RWPE2 (cell line): Measurements from ENCODE around the gene FAM219A.
"Not testable (repeated sequence)": the region's sequence is repeated elsewhere in the genome, so short reads cannot be mapped to it uniquely, and the experiment has no call there.

Experiments used
- ATAC-seq: fragments of 200-7000 bp; cut with Tn5 transposase; 3 replicates; pipeline ENCODE4 v1.9.1; 2021; ENCODE audit warnings: low read depth
- DNase-seq: peaks from one replicate; pipeline ENCODE4 v3.0.0-alpha.2; 2020; ENCODE audit warnings: low spot score
- H3K27ac ChIP-seq: fragments of 450-650 bp; 2 replicates; pipeline ENCODE4 v1.5.1; 2017; ENCODE audit warnings: mild to moderate bottlenecking; ENCODE audit not compliant: poor library complexity, severe bottlenecking
- H3K27me3 ChIP-seq: fragments of 250-450 bp; sonication (Bioruptor Pico); 2 replicates; pipeline ENCODE4 v1.5.1; 2021; ENCODE audit warnings: mild to moderate bottlenecking, moderate library complexity; ENCODE audit not compliant: insufficient read depth, poor library complexity, severe bottlenecking
- H3K36me3 ChIP-seq: fragments of 250-450 bp; sonication (Bioruptor Pico); 2 replicates; pipeline ENCODE4 v1.5.1; 2020; ENCODE audit warnings: low read depth, mild to moderate bottlenecking, moderate library complexity
- H3K4me1 ChIP-seq: fragments of 250-450 bp; sonication (Bioruptor Pico); 2 replicates; pipeline ENCODE4 v1.5.1; 2021; ENCODE audit warnings: mild to moderate bottlenecking, moderate library complexity; ENCODE audit not compliant: insufficient read depth, poor library complexity, severe bottlenecking
- H3K4me3 ChIP-seq: fragments of 250-450 bp; sonication (Bioruptor Pico); 2 replicates; pipeline ENCODE4 v1.5.1; 2021; ENCODE audit warnings: mild to moderate bottlenecking, moderate library complexity; ENCODE audit not compliant: severe bottlenecking
- H3K9me3 ChIP-seq: fragments of 250-450 bp; sonication (Bioruptor Pico); 2 replicates; pipeline ENCODE4 v1.5.1; 2021; ENCODE audit warnings: mild to moderate bottlenecking, moderate library complexity; ENCODE audit not compliant: severe bottlenecking
- CTCF ChIP-seq: fragments of 450-650 bp; IDR thresholded peaks from one replicate; pipeline ENCODE4 v1.5.1; 2017; ENCODE audit warnings: mild to moderate bottlenecking, moderate library complexity; ENCODE audit not compliant: poor library complexity, severe bottlenecking

The FAM219A gene

GRCh38 chr9:34366365-34366764 lies 92.0 kb downstream of the FAM219A start:
- Histone ChIP-seq H3K27me3 (no peaks in the 10 kb centered on the region), H3K27ac (no peak overlapping the region), H3K9me3 (no peaks in the 10 kb centered on the region), H3K4me1 (no peaks in the 10 kb centered on the region), H3K4me3 (no peak overlapping the region), H3K36me3 (peaks cover 6% of the 10 kb centered on the region; the same call in 1 of the 2 replicates)
- ATAC-seq = no peak
- no peak for TF ChIP-seq CTCF
- DNase-seq = no peak

- Histone ChIP-seq H3K4me3 (no peak overlapping the region), H3K27ac (no peak overlapping the region), H3K4me1 (no peaks in the 10 kb centered on the region), H3K9me3 (no peaks in the 10 kb centered on the region), H3K27me3 (no peaks in the 10 kb centered on the region), H3K36me3 (0 out of 2 replicates have a peak, but pooled peaks cover 3% of the 10 kb centered on the region)
- TF ChIP-seq CTCF = no peak
- ATAC-seq (no peak), DNase-seq (no peak)
These were observed 93.1 kb downstream of the FAM219A start for GRCh38 chr9:34365282-34365681.

GRCh38 chr9:34363619-34364351 lies 94.6 kb downstream of the FAM219A start:
- Histone ChIP-seq H3K9me3 (no peaks in the 10 kb centered on the region), H3K4me1 (no peaks in the 10 kb centered on the region), H3K36me3 (0 out of 2 replicates have a peak, but pooled peaks cover 3% of the 10 kb centered on the region), H3K27ac (no peak overlapping the region), H3K27me3 (no peaks in the 10 kb centered on the region), H3K4me3 (no peak overlapping the region)
- ATAC-seq (no peak), DNase-seq (no peak)
- TF ChIP-seq CTCF = no peak

- H3K9me3 ChIP-seq = no peaks in the 10 kb centered on the region
- no peaks in the 10 kb centered on the region for H3K27me3 ChIP-seq
- no peak for TF ChIP-seq CTCF
- H3K4me3 ChIP-seq = no peak overlapping the region
- no peak overlapping the region for H3K27ac ChIP-seq
- no peaks in the 10 kb centered on the region for H3K36me3 ChIP-seq
- ATAC-seq (no peak), DNase-seq (no peak)
- H3K4me1 ChIP-seq = no peaks in the 10 kb centered on the region
These were observed 95.7 kb downstream of the FAM219A start for GRCh38 chr9:34362614-34363214.

GRCh38 chr9:34352957-34353356 lies 105.4 kb downstream of the FAM219A start:
- H3K9me3 ChIP-seq, H3K4me1 ChIP-seq, H3K27ac ChIP-seq, H3K27me3 ChIP-seq, H3K36me3 ChIP-seq, DNase-seq, ATAC-seq, H3K4me3 ChIP-seq: not testable (repeated sequence)

- not testable (repeated sequence) for ATAC-seq, H3K36me3 ChIP-seq, H3K9me3 ChIP-seq, H3K27me3 ChIP-seq, H3K27ac ChIP-seq, DNase-seq, H3K4me1 ChIP-seq, H3K4me3 ChIP-seq
These were observed 106.2 kb downstream of the FAM219A start for GRCh38 chr9:34352122-34352652.
